Adrenal gland (tissue), 12 donors: ENCODE measurements around the gene RNF4. TPM values are rescaled to one million over a fixed set of nuclear protein-coding genes. Genes with fewer than 3 reads are reported as not detected.

Experiments used
- DNase-seq, 7 donors: peaks; one replicate each; pipeline ENCODE4 v3.0.0-alpha.2; 2019 to 2020
- H3K27ac ChIP-seq, 5 donors: fragments of 200-600 bp; sonication (generic) in 4 of 5; 1 replicate in 3 of 5; 2 replicates in 2 of 5; pipeline versions ENCODE4 v1.5.1 to v1.8.0; 2016 to 2020; ENCODE audit warnings: mild to moderate bottlenecking in 1 of 5
- H3K27me3 ChIP-seq: fragments of 200-600 bp; 2 replicates; pipeline ENCODE4 v1.8.0; 2021
- H3K36me3 ChIP-seq, 2 donors: fragments of 200-600 bp; replicated peaks in 1 of 2; 1 replicate in 1 of 2; 2 replicates in 1 of 2; pipeline versions ENCODE4 v1.5.1 to v1.8.0; 2018 to 2022
- H3K4me1 ChIP-seq, 2 donors: fragments of 200-600 bp; replicated peaks in 1 of 2; 1 replicate in 1 of 2; 2 replicates in 1 of 2; pipeline versions ENCODE4 v1.5.1 to v1.8.0; 2018 to 2021
- H3K4me3 ChIP-seq, 4 donors: fragments of 200-600 bp; sonication (generic) in 3 of 4; one replicate each; pipeline ENCODE4 v1.5.1; 2016 to 2018
- H3K9me3 ChIP-seq, 3 donors: fragments of 200-600 bp; sonication (generic) in 1 of 3; replicated peaks in 1 of 3; 1 replicate in 2 of 3; 2 replicates in 1 of 3; pipeline versions ENCODE4 v1.5.1 to v1.8.0; 2016 to 2021
- POLR2A ChIP-seq, 2 donors: fragments of 450-650 bp; IDR thresholded peaks; one replicate each; pipeline ENCODE4 v1.6.1; 2017; ENCODE audit warnings: antibody characterized with exemption in 2 of 2, mild to moderate bottlenecking in 2 of 2, moderate library complexity in 1 of 2
- WGBS, 4 donors: extraction: QIAGEN DNeasy Blood & Tissue Kit in 2 of 4; methylation state at CpG; one replicate each; pipeline versions ENCODE4 v1.1.5 to v1.1.7; 2013 to 2017; 5-methylcytosine and 5-hydroxymethylcytosine counted together
- intact Hi-C, 2 donors: fragments of 100-400 bp; cut with DNase I; formaldehyde crosslinking; loops; one replicate each; pipeline versions ENCODE4 v1.14.1 to v1.15.0; 2022 to 2023
- polyA plus RNA-seq, 3 donors: library from polyadenylated mRNA; stranded (reverse); fragments of 200-250 nt in 2 of 3; fragments of 350-450 nt in 1 of 3; fragmentation: Illumina TruSeq in 1 of 3; extraction: RNeasy Lipid Tissue Mini Kit (QIAGEN cat#74804) in 1 of 3; gene quantifications; one replicate each; pipeline ENCODE4 v1.2.3, GENCODE V29; 2013 to 2014
- total RNA-seq, 9 donors: library from RNA; depleted of rRNA in 4 of 9; stranded (reverse); fragments of >200 nt in 4 of 9; fragments of 120-200 nt in 1 of 9; fragmentation: NEBNext Ultra II Directional in 1 of 9; extraction: Animal tissue kit (Norgen Biotek cat#: 25700) in 1 of 9; gene quantifications; one replicate each; pipeline versions ENCODE4 v1.1.0 to v1.2.4, GENCODE V29; 2013 to 2023
- TF ChIP-seq, protein P1 (sequence below), 6 experiments: fragments of 450-650 bp in 4 of 6; fragments of 200-600 bp in 2 of 6; sonication (generic) in 1 of 6; IDR thresholded peaks; 1 replicate in 5 of 6; 2 replicates in 1 of 6; pipeline versions ENCODE4 v1.5.1 to v1.8.0; 2016 to 2021; ENCODE audit warnings: antibody characterized with exemption in 6 of 6, mild to moderate bottlenecking in 2 of 6, moderate library complexity in 1 of 6
- donor health status: healthy with polysubstance abuse.
- donor health status: Bipolar disorder and iron deficiency.
- donor health status: DM: yes; HTN: yes; CAD: no.
- donor health status: DM: no; HTN: no; CAD: no.
- donor health status: DM: no; HTN: no; CAD: no.
- donor health status: DM: yes; HTN: yes; CAD: no.

Gene RNF4
- total and polyA plus RNA-seq, 12 donors, result 14.5 to 84.1 (median 49.9) TPM

DNA sequence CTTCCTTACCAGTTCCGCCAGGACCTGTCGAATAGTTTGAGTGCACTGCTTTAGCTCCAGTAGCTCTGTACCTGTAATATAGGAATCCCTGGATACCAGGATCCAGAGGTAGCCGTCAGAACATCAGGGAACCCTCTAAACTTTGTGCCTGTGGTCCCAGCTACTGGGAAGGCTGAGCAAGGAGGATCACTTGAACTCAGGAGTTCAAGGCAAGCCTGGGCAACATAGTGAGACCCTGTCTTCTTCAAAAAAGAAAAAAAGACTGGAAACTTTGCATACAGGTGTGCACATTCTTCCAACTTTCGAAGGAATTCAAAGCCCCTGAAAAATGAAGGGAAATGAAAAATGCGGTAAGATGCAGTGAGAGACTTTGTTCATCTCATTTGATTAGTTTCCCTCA is 34.9 kb downstream of the RNF4 start:
- TF ChIP-seq POLR2A (IDR thresholded peaks at IDR 0.05), result no peak
- 94 to 100% (median 96%) methylated on average over 5 of the region's 5 CpGs for WGBS, 4 donors

DNA sequence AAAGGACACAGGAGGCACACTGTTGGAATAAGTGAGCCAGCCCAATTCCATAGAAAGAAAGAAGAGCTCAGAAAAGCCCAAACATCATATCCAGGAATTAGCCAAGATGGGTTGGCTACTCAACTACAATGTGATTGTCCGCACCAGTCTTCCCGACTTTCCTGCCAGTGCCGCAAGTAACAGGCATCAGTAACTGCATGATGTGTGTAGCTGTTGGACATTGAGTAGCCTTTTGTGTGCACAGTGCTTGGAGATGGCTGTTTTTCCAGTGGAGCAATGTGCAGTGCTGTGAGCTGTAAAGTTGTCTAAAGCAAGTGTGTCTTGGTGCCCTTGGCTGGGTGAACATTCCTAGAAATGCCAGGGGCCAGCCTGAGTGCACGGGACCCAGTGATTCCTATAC is 38.4 kb downstream of the RNF4 start:
- TF ChIP-seq, protein P1, sequence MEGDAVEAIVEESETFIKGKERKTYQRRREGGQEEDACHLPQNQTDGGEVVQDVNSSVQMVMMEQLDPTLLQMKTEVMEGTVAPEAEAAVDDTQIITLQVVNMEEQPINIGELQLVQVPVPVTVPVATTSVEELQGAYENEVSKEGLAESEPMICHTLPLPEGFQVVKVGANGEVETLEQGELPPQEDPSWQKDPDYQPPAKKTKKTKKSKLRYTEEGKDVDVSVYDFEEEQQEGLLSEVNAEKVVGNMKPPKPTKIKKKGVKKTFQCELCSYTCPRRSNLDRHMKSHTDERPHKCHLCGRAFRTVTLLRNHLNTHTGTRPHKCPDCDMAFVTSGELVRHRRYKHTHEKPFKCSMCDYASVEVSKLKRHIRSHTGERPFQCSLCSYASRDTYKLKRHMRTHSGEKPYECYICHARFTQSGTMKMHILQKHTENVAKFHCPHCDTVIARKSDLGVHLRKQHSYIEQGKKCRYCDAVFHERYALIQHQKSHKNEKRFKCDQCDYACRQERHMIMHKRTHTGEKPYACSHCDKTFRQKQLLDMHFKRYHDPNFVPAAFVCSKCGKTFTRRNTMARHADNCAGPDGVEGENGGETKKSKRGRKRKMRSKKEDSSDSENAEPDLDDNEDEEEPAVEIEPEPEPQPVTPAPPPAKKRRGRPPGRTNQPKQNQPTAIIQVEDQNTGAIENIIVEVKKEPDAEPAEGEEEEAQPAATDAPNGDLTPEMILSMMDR (IDR thresholded peaks at IDR 0.05), result no peak
- TF ChIP-seq POLR2A (IDR thresholded peaks at IDR 0.05), result no peak
- intact Hi-C loops, result no loop called here
- Histone ChIP-seq H3K27me3 (no peaks in the 10 kb centered on the region), H3K4me3 (no peak overlapping the region), H3K36me3 (peaks cover 0 to 29% of the 10 kb centered on the region in 2 donors), H3K9me3 (no peaks in the 10 kb centered on the region), H3K4me1 (no peaks in the 10 kb centered on the region), H3K27ac (no peak overlapping the region)
- 90 to 95% (median 95%) methylated on average over 4 of the region's 4 CpGs for WGBS, 4 donors
- DNase-seq, result no peak

More for the DNA sequence above, 34.9 kb downstream of the RNF4 start:
- Histone ChIP-seq H3K27me3 (no peaks in the 10 kb centered on the region), H3K4me1 (no peaks in the 10 kb centered on the region), H3K27ac (no peak overlapping the region), H3K4me3 (no peak overlapping the region), H3K9me3 (no peaks in the 10 kb centered on the region), H3K36me3 (peaks cover 0 to 42% of the 10 kb centered on the region in 2 donors)
- DNase-seq, result no peak
- intact Hi-C loops, result no loop called here

DNA sequence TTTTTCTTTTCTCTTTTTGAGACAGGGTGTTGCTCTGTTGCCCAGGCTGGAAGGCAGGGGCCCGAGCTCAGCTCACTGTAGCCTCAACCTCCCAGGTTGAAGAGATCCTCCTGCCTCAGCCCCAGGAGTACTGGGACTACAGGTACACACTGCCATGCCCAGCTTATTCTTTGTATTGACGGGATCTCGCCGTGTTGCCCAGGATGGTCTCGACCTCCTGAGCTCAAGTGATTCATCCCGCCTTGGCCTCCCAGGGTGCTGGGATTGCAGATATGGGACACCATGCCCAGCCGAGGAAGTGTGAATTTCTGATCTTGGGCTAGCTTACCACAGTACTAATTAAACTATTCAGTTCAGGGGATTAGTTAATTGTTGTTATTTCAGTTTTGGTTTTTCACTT is 38.9 kb downstream of the RNF4 start:
- no peak for TF ChIP-seq POLR2A (IDR thresholded peaks at IDR 0.05)
- TF ChIP-seq, protein P1 (IDR thresholded peaks at IDR 0.05), result no peak
- Histone ChIP-seq H3K4me3 (no peak overlapping the region), H3K27me3 (no peaks in the 10 kb centered on the region), H3K27ac (no peak overlapping the region), H3K36me3 (peaks cover 0 to 35% of the 10 kb centered on the region in 2 donors), H3K4me1 (no peaks in the 10 kb centered on the region), H3K9me3 (no peaks in the 10 kb centered on the region)
- no peak for DNase-seq
- intact Hi-C loops, result no loop called here
- WGBS, 4 donors, result 78 to 89% (median 87%) methylated on average over 4 to 7 of the region's 7 CpGs

DNA sequence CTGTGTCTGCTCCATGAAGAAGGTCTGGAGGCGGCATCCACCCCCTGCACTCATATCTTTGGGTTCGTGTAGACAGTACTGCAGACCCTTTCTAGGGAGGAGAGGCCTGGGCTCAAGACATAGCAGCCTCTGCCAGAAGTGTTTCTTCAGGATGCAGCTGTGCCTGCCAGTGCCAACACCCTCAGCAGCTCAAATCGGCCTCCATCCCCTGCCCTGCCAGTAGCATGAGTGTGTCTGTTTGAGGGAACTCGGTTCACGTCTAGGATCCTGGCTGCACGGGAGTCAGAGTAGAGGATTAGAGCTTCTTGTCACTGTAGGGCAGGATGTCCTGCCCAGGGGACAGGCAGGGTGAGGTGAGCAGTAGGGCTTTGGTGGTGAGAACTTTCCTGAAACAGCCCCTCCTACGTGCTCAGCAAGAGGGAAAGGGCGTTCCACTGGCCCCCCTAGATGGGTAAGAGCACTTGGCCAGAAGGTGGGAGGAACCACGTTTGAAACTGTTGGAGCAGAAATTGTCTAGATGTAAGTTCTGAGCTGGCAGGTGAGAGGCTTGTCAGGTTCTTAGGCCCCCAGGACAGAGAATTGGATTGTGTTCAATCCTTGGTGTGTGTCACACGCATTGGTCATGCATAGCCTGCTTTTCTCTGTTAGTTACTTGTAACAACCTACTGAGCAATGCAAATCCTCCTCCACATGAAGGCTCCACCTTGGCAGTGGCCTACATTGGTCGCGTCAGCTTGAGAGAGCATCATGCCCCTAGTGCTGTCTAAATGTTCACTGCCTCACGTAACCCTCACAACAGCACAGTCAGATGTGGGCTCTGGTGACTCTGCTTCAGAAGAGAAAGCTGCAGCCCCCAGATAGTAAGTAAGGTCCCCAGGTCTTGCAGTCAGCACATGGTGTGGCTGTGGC is 41.7 kb downstream of the RNF4 start:
- no peak for TF ChIP-seq POLR2A (IDR thresholded peaks at IDR 0.05)
- TF ChIP-seq, protein P1 (IDR thresholded peaks at IDR 0.05), result no peak
- Histone ChIP-seq H3K4me1 (no peaks in the 10 kb centered on the region), H3K9me3 (no peaks in the 10 kb centered on the region), H3K4me3 (no peak overlapping the region), H3K36me3 (peaks cover 0 to 46% of the 10 kb centered on the region in 2 donors), H3K27ac (no peak overlapping the region), H3K27me3 (no peaks in the 10 kb centered on the region)
- intact Hi-C loops, result no loop called here
- DNase-seq, result no peak
- WGBS, 4 donors, result 89 to 94% (median 92%) methylated on average over 10 to 13 of the region's 13 CpGs
